IPS-11a (cell line): ENCODE results near the gene C19orf38.
"Not testable (repeated sequence)": the region's sequence is repeated elsewhere in the genome, so short reads cannot be mapped to it uniquely, and the experiment has no call there.

Source experiments
- H3K4me3 ChIP-seq: one replicate; pipeline ENCODE4 v1.5.1; 2013; ENCODE audit warnings: low read depth, low read length, control low read depth

C19orf38 gene

DNA sequence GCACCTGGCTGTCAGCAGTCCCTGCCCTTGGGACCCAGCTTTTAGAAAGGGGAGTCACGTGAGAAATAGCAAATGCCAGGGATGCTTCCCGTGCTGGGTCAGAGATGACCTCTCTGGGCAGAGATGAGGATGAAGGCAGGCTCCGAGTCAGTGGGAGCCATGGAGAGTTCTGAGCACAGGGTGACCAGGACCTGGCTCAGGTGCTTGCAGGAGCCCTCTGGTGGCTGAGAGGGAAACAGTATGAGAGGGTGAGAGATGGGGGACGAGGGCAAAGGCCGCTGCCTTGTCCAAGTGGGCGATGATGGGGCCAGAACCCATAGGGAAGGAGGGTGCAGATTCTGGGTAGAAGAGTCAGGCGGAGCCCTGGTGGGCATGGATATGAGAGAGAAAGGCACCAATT, 28.0 kb upstream of the C19orf38 start:
- no peak overlapping the region for H3K4me3 ChIP-seq

GRCh38 chr19:10823690-10824089, 24.5 kb upstream of the C19orf38 start:
- H3K4me3 ChIP-seq: no peak overlapping the region

GRCh38 chr19:10826231-10826630, 22.0 kb upstream of the C19orf38 start:
- H3K4me3 ChIP-seq: no peak overlapping the region

GRCh38 chr19:10826846-10827245, 21.4 kb upstream of the C19orf38 start:
- H3K4me3 ChIP-seq: no peak overlapping the region

DNA sequence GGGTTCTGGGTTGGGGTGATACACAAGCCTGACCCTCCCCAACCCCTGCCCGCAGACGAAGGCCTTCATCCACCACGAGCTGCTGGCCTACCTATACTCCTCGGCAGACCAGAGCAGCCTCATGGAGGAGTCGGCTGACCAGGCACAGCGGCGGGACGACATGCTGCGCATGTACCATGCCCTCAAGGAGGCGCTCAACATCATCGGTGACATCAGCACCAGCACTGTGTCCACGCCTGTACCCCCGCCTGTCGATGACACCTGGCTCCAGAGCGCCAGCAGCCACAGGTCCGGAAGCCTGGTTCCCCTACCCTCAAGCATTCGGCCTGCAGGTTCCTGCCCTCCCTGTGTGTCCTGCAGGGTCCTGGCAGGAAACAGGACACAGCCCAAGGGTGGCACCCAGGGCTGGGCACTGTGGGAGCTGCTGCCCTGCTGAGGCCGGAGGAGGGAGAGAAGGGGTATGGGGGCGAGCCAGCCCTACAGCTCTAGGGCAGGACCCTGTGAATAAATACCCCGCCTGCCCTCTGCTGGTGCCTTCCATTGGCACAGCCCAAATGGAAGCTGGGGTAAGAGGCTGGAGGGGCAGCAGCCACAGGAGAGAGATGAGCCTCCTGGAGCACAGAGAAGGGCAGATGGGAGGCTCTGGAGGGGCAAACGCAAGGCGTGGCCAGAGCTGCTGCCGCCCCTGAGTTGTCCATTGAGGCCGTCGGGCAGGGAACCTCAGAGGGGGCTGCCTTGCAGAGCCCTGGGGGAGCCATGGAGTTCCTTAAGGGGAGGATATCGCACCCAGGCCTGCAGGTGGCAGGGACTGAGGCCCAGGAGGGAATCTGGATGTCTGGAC, 19.0 kb upstream of the C19orf38 start:
- no peak overlapping the region for H3K4me3 ChIP-seq

GRCh38 chr19:10829967-10830366, 18.2 kb upstream of the C19orf38 start:
- H3K4me3 ChIP-seq: no peak overlapping the region

DNA sequence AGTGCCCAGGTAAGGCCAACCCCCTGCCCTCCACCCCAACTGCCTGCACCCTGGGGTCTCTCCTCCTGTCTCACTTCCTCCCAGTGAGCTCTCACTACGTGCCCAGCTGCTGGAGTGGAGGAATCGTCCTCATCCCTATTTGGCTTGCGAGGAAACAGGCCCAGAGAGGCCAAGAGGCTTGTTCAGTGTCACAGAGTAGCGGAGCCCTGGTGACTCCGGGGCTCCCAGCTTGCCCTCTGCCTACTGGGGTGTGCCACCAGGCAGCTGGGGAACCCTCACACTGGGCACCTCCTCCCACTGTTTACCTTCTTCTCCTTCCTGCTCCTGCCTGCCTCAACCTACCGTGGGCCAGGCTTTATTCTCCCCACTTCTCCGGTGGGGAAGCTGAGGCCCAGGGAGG, 17.8 kb upstream of the C19orf38 start:
- no peak overlapping the region for H3K4me3 ChIP-seq

GRCh38 chr19:10830931-10831779, 17.1 kb upstream of the C19orf38 start:
- H3K4me3 ChIP-seq: no peak overlapping the region

DNA sequence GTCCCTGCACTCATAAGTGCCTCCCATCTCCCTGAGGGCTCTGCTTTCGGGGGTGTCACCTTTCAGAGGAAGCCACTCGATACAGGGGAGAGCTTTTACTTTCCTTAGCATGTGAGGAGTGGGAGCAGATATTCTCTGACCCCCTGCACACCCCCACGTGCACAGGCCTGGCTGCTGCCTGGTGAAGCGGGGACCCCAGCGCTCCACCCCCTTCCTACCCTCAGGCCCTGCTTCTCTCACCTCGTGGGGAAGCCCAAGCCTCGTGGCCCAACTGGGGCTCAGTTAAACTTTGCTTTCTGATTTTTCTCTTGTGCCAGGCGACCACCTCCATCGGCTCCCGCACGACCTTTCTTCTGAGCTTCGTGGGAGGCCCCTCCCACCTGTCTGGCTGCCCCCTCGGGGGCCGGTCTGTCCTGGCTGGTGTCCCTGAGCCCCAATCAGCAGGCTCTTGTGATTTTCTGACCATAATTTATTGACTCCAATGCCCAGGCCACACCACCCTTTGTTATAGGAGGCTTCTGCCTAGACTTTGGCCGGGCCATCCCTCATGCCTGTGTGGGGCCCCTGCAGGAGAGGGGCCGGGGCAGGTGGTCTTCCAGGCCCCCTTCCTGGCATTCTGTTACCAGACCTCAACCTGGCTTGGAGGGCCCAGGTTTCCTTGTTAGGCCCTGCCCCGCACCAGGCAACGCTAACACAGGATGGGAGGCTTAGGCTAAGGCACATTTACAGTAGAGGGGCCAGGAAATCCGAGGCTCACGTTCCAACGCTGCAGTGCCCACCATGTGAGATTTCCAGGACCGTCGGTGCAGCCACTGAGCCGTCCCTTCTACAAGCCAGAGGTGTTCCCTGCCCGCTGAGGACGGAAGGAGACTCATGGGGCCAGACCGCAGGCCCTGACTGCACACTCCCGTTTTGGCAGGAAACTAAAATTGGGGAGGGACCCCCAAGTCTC, 16.0 kb upstream of the C19orf38 start:
- H3K4me3 ChIP-seq: no peak overlapping the region

DNA sequence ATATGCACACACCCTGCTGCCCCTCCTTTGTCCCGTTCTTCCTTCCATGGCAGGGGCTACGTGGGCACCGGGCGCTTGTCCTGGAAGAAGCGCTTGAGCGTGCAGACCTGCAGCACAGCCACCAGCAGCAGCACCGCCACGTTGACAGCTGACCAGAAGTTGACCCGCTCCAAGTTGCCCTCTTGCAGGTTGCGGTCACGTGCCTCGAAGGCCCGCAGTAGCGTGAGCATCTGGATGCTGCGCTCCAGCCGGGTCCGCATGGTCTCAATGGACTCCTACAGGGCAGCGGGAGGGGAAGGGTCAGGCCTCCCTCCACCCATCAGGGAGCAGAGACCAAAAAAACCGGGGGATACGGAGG, 15.3 kb upstream of the C19orf38 start:
- no peak overlapping the region for H3K4me3 ChIP-seq

DNA sequence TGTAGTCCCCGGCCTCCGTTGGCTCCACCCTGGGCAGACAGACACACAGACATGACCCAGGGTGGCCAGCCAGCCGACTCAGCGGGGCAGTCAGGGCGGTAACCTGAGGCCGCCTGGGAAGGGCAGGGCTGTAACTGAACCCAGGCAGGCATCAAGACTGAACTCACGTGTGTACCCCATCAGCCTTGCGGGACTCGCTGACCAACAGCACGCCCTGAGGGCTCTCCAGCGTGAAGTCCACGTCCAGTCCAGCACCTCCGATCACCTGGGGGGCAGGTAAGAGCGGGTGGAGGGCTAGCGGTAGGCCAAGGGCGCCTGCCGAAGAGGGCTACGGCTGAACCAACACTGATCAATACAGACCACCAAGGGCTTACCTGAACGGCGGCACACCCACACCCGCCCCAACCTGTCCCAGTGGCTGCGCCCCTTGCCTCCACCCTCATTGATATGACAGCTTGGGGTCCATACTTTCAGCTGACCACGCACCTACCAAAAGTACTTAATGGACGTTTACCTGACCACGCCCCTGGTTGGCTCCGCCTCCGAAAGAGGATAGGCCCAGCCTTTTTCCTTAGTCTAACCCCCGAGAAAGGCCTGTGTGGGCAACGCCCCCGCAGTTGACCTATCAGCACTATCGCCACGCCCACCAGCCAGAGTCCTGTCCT, 13.0 kb upstream of the C19orf38 start:
- peak overlapping the region; percentile 41 for H3K4me3 ChIP-seq

DNA sequence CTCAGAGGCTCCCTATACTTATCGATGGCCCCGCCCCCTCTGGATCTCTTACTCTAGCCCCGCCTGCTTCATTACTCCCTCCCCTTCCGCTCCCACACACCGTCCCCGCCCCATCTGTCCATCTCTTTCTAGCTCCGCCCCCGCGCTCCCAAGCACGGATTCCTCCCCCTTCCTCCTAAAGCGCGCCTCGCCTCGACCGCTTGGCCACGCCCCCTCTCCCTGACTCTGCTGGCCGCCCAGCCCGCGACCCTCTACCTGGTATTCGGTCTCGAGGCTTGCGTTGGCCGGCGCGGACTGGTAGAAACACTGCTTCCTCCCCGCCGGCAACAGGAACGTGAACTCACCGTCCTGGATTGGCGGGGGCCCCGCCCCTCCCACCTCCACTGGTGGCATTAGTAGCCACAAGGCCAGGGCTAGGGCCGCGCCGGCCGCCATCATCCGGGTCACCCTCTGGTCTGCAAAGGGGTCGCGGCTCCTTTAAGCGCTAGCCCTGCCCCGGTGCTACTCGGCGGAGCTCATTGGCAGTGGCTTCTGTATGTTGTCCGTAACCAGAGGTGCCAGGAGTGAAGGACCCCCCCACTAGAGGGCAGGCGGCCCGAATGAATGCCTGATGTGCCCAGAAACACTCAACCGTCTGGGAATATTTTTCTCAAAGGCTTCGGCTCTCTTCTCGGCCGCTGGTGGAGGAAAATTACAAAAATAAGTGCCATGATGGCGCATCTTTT, 12.3 kb upstream of the C19orf38 start, which contains the start of gene TMED1:
Gene TMED1, minus strand, starts transcription at position 459 of the 725 bp plus-strand sequence. Its CDS starts 21 bp downstream, at position 438.
- peak within 1 kb of the TSS; percentile 60 for H3K4me3 ChIP-seq

DNA sequence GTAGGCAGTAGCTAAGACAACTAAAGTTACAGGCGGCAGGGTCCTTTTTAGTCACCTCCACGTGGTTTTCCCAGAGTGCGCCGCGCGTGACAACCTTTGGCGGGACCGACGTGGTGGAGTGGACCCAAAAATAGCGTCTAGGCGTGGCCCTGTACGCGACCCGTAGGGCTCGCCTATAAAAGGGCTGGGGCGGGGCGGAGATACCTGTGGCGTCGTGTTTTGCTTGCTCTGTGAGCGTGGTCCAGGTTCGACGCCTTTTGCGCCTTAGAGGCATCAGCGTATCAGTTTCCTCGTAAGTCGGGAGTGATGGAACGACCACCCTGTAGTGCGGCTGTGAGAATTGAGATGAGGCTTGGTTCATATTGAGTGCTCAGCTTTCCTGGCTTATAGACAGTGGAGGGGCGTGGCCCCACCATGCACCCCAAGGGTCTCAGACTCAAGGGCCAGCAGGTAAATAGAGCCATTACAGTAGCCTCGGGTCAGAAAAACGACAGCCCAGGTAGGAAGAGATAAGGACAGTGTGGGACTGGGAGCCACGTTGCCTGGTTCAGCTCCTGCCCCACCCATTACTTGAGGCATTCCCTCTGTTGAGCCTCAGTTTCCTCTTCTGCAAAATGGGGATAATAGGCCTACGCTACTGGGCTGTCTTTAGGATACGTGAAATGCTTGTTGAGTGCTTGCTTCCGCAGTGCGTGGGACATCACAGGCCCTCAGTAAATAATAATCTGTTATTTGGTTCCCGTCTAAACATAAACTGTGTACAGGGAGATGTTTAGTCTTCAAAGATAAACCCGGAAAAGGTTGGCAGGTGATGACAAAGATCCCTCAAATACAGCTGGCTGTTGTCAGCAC, 11.5 kb upstream of the C19orf38 start:
- peak overlapping the region; percentile 60 for H3K4me3 ChIP-seq

DNA sequence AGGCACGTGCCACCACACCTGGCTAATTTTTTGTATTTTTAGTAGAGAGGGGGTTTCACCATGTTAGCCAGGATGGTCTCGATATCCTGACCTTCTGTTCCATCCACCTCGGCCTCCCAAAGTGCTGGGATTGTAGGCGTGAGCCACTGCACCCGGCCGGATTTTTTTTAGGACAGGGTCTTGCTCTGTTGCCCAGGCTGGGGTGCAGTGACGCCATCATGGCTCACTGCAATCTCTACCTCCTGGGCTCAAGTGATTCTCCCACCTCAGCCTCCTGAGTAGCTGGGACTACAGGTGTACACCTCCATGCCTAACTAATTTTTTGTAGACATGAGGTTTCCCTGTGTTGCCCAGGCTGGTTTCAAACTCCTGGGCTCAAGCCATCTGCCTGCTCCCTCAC, 10.6 kb upstream of the C19orf38 start:
- not testable (repeated sequence) for H3K4me3 ChIP-seq

DNA sequence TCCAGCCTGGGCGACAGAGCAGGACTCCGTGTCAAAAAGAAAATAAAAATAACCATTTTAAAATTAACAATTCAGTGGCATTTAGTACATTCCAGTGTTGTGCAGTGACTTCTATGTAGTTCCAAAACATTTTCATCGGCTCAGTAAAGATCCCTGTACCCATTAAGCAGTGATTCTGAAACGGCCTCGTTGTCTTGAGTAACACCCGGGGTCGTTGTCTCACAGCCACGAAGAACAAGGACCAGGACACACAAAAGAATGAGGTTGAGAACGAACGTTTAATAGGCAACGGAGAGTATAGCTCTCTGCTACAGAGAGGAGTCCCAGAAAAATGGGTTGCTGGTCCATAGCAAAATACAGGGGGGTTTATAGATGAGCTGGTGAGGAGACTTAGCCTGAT, 9.8 kb upstream of the C19orf38 start:
- no peak overlapping the region for H3K4me3 ChIP-seq

GRCh38 chr19:10839114-10840050, 8.8 kb upstream of the C19orf38 start:
- no peak overlapping the region for H3K4me3 ChIP-seq

DNA sequence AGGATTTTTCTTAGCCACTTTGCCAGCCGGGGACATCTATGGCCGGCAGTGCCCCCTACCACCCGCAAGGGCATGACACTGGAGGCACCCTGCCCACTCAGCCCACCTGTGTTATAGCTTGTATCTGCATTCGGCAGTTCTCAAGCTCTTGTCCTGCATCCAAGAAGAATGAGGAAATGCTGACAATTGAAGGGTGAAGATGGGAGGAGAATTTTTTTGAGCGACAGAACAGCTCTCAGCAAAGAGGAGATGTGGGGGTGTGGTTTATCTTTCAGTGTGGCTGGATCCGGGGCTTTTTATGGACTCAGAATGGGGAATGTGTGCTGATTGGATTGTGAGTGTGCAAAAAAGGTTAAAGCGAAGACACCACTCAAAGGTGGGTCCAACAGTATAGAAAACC, 5.4 kb upstream of the C19orf38 start:
- no peak overlapping the region for H3K4me3 ChIP-seq
